Psoas muscle (tissue), 8 donors: ENCODE measurements around the gene FZD4. TPM values are rescaled to one million over a fixed set of nuclear protein-coding genes. Genes with fewer than 3 reads are reported as not detected.

Experiments
- ATAC-seq, 4 donors: fragments of 200-7000 bp; cut with Tn5 transposase; one replicate each; pipeline ENCODE4 v1.9.1; 2020; ENCODE audit warnings: moderate library complexity in 3 of 4, mild to moderate bottlenecking in 2 of 4
- DNase-seq, 2 donors: peaks; one replicate each; pipeline ENCODE4 v3.0.0-alpha.2; 2020
- H3K27ac ChIP-seq: fragments of 200-600 bp; one replicate; pipeline ENCODE4 v1.8.0; 2022
- H3K27me3 ChIP-seq, 3 donors: fragments of 200-600 bp in 1 of 3; one replicate each; pipeline versions ENCODE4 v1.6.1 to v1.8.0; 2013 to 2022; ENCODE audit warnings: low read length in 2 of 3, mild to moderate bottlenecking in 2 of 3, moderate library complexity in 1 of 3; ENCODE audit not compliant: insufficient read depth in 3 of 3
- H3K36me3 ChIP-seq, 2 donors: fragments of 200-600 bp in 1 of 2; one replicate each; pipeline versions ENCODE4 v1.6.1 to v1.8.0; 2013 to 2022; ENCODE audit warnings: low read depth in 1 of 2, mild to moderate bottlenecking in 1 of 2, moderate library complexity in 1 of 2; ENCODE audit not compliant: insufficient read depth in 1 of 2
- H3K4me1 ChIP-seq: fragments of 200-600 bp; one replicate; pipeline ENCODE4 v1.8.0; 2022
- H3K4me3 ChIP-seq: fragments of 200-600 bp; one replicate; pipeline ENCODE4 v1.8.0; 2022; ENCODE audit warnings: mild to moderate bottlenecking
- H3K9me3 ChIP-seq: fragments of 200-600 bp; one replicate; pipeline ENCODE4 v1.8.0; 2022
- CTCF ChIP-seq: fragments of 200-600 bp; IDR thresholded peaks from one replicate; pipeline ENCODE4 v1.8.0; 2022; ENCODE audit warnings: antibody characterized with exemption
- WGBS, 3 donors: extraction: QIAGEN DNeasy Blood & Tissue Kit; methylation state at CpG; one replicate each; pipeline versions ENCODE4 v1.1.6 to v1.1.7; 2013; 5-methylcytosine and 5-hydroxymethylcytosine counted together
- intact Hi-C, 2 donors: fragments of 100-400 bp; cut with DNase I; formaldehyde crosslinking; loops; one replicate each; pipeline versions ENCODE4 v1.11.0 to v1.14.2; 2022
- polyA plus RNA-seq, 3 donors: library from polyadenylated mRNA; stranded (reverse); fragments of 200-250 nt; gene quantifications; one replicate each; pipeline ENCODE4 v1.2.3, GENCODE V29; 2013
- total RNA-seq, 4 donors: library from RNA; stranded (reverse); fragmentation: NEBNext Ultra II Directional in 2 of 4; extraction: Animal tissue kit (Norgen Biotek cat#: 25700) in 2 of 4; gene quantifications; one replicate each; pipeline versions ENCODE4 v1.2.1 to v1.2.4, GENCODE V29; 2021 to 2023
- donor health status: healthy with polysubstance abuse.
- donor health status: DM: no; HTN: no; CAD: no; lungs with moderate emphysema.
- donor health status: Bipolar disorder and iron deficiency.
- donor health status: healthy.
- donor health status: DM: yes; HTN: yes; CAD: no.
- donor health status: DM: no; HTN: no; CAD: no.
- donor health status: DM: no; HTN: no; CAD: no.
- donor health status: DM: yes; HTN: yes; CAD: no.

The FZD4 gene
- total and polyA plus RNA-seq, 7 donors: 12.3 to 158 (median 27.5) TPM

DNA sequence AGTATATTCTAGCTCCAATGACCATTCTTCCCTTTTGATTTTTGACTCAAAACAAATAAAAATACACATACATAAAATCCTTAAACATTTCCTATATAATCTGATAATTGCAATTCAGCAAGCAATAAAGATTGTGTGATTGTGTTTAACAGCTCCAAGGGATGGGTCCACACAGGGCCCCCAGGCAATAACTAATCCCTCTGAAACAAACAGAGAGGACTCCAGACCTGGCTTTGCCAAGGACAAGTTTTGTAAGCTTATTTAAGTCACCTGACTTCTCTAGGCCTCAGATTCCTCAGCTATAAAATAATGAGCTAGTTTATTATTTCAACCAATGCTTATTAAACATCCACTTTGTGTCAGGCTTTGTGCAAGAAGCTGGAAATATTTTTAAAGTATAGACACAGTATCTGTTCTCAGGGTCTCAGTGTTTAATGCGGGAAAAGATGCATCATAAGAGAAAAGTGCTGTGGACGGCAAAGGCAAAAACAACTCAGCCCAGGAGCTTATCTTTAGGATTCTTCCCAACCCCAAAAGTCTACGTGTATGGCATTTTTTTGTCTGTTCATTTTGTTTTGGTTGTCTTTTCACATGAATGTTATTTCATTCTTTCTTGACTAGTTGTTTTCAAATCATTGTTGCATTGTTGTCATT, 20.1 kb downstream of the FZD4 start:
- intact Hi-C loops: loop anchor here in 1 of 2 donors (5.0 kb wide), 1 partner anchor 487 kb away; no protein-coding TSS in a partner anchor
- Histone ChIP-seq H3K9me3 (no peaks in the 10 kb centered on the region), H3K27me3 (no peaks in the 10 kb centered on the region), H3K36me3 (no peaks in the 10 kb centered on the region), H3K4me1 (peaks cover 22% of the 10 kb centered on the region), H3K27ac (no peak overlapping the region), H3K4me3 (no peak overlapping the region)
- no peak for TF ChIP-seq CTCF
- WGBS, 3 donors: 50 to 96% (median 77%) methylated on average over 3 of the region's 3 CpGs
- no peak for ATAC-seq
- DNase-seq: no peak

- intact Hi-C loops: no loop called here
- no peak overlapping the region for H3K27ac ChIP-seq
- no peaks in the 10 kb centered on the region for H3K9me3 ChIP-seq
- DNase-seq (no peak), ATAC-seq (no peak)
- no peaks in the 10 kb centered on the region for H3K27me3 ChIP-seq
- peaks cover 17% of the 10 kb centered on the region for H3K4me1 ChIP-seq
- no peaks in the 10 kb centered on the region for H3K36me3 ChIP-seq
- TF ChIP-seq CTCF: no peak
- no peak overlapping the region for H3K4me3 ChIP-seq
Observed at GRCh38 chr11:86934582-86934900, 20.7 kb downstream of the FZD4 start.

GRCh38 chr11:86933891-86934581, 21.2 kb downstream of the FZD4 start:
- H3K27me3 ChIP-seq: no peaks in the 10 kb centered on the region
- H3K4me1 ChIP-seq: peaks cover 14% of the 10 kb centered on the region
- H3K36me3 ChIP-seq: no peaks in the 10 kb centered on the region
- no peak for TF ChIP-seq CTCF
- intact Hi-C loops: no loop called here
- no peak for DNase-seq
- no peak overlapping the region for H3K4me3 ChIP-seq
- no peaks in the 10 kb centered on the region for H3K9me3 ChIP-seq
- H3K27ac ChIP-seq: no peak overlapping the region
- no peak for ATAC-seq
- WGBS, 3 donors: 52 to 73% (median 65%) methylated on average over 7 of the region's 7 CpGs

- DNase-seq (no peak), ATAC-seq (peak in 1 of 4 donors; percentile 26)
- Histone ChIP-seq H3K27ac (no peak overlapping the region), H3K36me3 (no peaks in the 10 kb centered on the region), H3K9me3 (no peaks in the 10 kb centered on the region), H3K4me1 (peaks cover 14% of the 10 kb centered on the region), H3K27me3 (no peaks in the 10 kb centered on the region), H3K4me3 (no peak overlapping the region)
- TF ChIP-seq CTCF: no peak
- 74 to 80% (median 77%) methylated on average over 11 of the region's 11 CpGs for WGBS, 3 donors
- intact Hi-C loops: no loop called here
Observed at GRCh38 chr11:86932924-86933875, 22.0 kb downstream of the FZD4 start.
